DOHH2 (cell line): Measurements from ENCODE around the gene FAM72B.
"Not testable (repeated sequence)": the region's sequence is repeated elsewhere in the genome, so short reads cannot be mapped to it uniquely, and the experiment has no call there.

Experiments
- H3F3A ChIP-seq: fragments of 200-600 bp; sonication (generic), shearing (Covaris generic); 2 replicates; pipeline ENCODE4 v1.6.0; 2016; ENCODE audit warnings: antibody characterized with exemption, mild to moderate bottlenecking; ENCODE audit not compliant: control insufficient read depth, insufficient read depth
- H3K27ac ChIP-seq: fragments of 200-600 bp; sonication (generic); 2 replicates; pipeline ENCODE4 v1.5.1; 2014; ENCODE audit warnings: low read depth, mild to moderate bottlenecking, low read length, moderate library complexity
- H3K27me3 ChIP-seq: fragments of 200-600 bp; sonication (generic); 2 replicates; pipeline ENCODE4 v1.6.1; 2014; ENCODE audit warnings: mild to moderate bottlenecking, low read length, mixed read lengths; ENCODE audit not compliant: control insufficient read depth
- H3K36me3 ChIP-seq: fragments of 200-600 bp; sonication (generic); 2 replicates; pipeline ENCODE4 v1.6.1; 2014; ENCODE audit warnings: mild to moderate bottlenecking, low read length, moderate library complexity, mixed read lengths; ENCODE audit not compliant: control insufficient read depth
- H3K4me1 ChIP-seq: fragments of 200-600 bp; sonication (generic); 2 replicates; pipeline ENCODE4 v1.6.1; 2014; ENCODE audit warnings: mild to moderate bottlenecking, low read length, mixed read lengths; ENCODE audit not compliant: control insufficient read depth
- H3K4me2 ChIP-seq: fragments of 200-600 bp; sonication (generic); 2 replicates; pipeline ENCODE4 v1.6.0; 2014; ENCODE audit warnings: mild to moderate bottlenecking, low read length, moderate library complexity
- H3K4me3 ChIP-seq: fragments of 200-600 bp; sonication (generic); 2 replicates; pipeline ENCODE4 v1.5.1; 2014; ENCODE audit warnings: mild to moderate bottlenecking, low read length, mixed read lengths
- H3K79me2 ChIP-seq: fragments of 200-600 bp; sonication (generic); 2 replicates; pipeline ENCODE4 v1.6.1; 2014; ENCODE audit warnings: mild to moderate bottlenecking, low read length, mixed read lengths; ENCODE audit not compliant: control insufficient read depth
- H3K9me2 ChIP-seq: fragments of 200-600 bp; sonication (generic); replicated peaks from 2 replicates; pipeline ENCODE4 v1.6.1; 2014; ENCODE audit warnings: mild to moderate bottlenecking, low read length, mixed read lengths; ENCODE audit not compliant: control insufficient read depth
- H3K9me3 ChIP-seq: fragments of 200-600 bp; sonication (generic); 2 replicates; pipeline ENCODE4 v1.6.1; 2014; ENCODE audit warnings: antibody characterized with exemption, low read length, mixed read lengths; ENCODE audit not compliant: control insufficient read depth, insufficient read depth
- H4K20me1 ChIP-seq: fragments of 200-600 bp; sonication (generic); 2 replicates; pipeline ENCODE4 v1.6.0; 2014; ENCODE audit warnings: low read depth, mild to moderate bottlenecking, antibody characterized with exemption, low read length, moderate library complexity; ENCODE audit not compliant: control insufficient read depth, insufficient read depth

Gene FAM72B

GRCh38 chr1:121205786-121206711, 21.9 kb upstream of the FAM72B start:
- not testable (repeated sequence) for H3K9me3 ChIP-seq, H3K36me3 ChIP-seq, H3F3A ChIP-seq, H3K9me2 ChIP-seq, H4K20me1 ChIP-seq, H3K4me1 ChIP-seq, H3K27ac ChIP-seq, H3K79me2 ChIP-seq, H3K27me3 ChIP-seq, H3K4me3 ChIP-seq, H3K4me2 ChIP-seq

GRCh38 chr1:121202986-121203385, 18.8 kb upstream of the FAM72B start:
- H3K9me2 ChIP-seq, H3K4me2 ChIP-seq, H4K20me1 ChIP-seq, H3K4me3 ChIP-seq, H3K36me3 ChIP-seq, H3K79me2 ChIP-seq, H3K9me3 ChIP-seq, H3K27ac ChIP-seq, H3K27me3 ChIP-seq, H3K4me1 ChIP-seq, H3F3A ChIP-seq: not testable (repeated sequence)

- H3K4me2 ChIP-seq, H3F3A ChIP-seq, H3K9me2 ChIP-seq, H3K36me3 ChIP-seq, H3K27ac ChIP-seq, H3K4me3 ChIP-seq, H3K4me1 ChIP-seq, H3K79me2 ChIP-seq, H3K9me3 ChIP-seq, H4K20me1 ChIP-seq, H3K27me3 ChIP-seq: not testable (repeated sequence)
Measured at GRCh38 chr1:121200985-121201981, 17.1 kb upstream of the FAM72B start.

GRCh38 chr1:121200232-121200631, 16.1 kb upstream of the FAM72B start:
- H3F3A ChIP-seq, H3K4me2 ChIP-seq, H3K4me1 ChIP-seq, H3K4me3 ChIP-seq, H3K27ac ChIP-seq, H3K9me3 ChIP-seq, H3K36me3 ChIP-seq, H3K9me2 ChIP-seq, H4K20me1 ChIP-seq, H3K79me2 ChIP-seq, H3K27me3 ChIP-seq: not testable (repeated sequence)

- H3K9me2 ChIP-seq, H3K4me3 ChIP-seq, H3K4me2 ChIP-seq, H3K79me2 ChIP-seq, H3K27ac ChIP-seq, H4K20me1 ChIP-seq, H3F3A ChIP-seq, H3K27me3 ChIP-seq, H3K9me3 ChIP-seq, H3K4me1 ChIP-seq, H3K36me3 ChIP-seq: not testable (repeated sequence)
Measured at GRCh38 chr1:121199763-121200162, 15.6 kb upstream of the FAM72B start.

GRCh38 chr1:121197095-121197882, 13.1 kb upstream of the FAM72B start:
- H3K4me3 ChIP-seq, H3K27ac ChIP-seq, H3K4me2 ChIP-seq, H3K4me1 ChIP-seq, H3F3A ChIP-seq, H3K9me3 ChIP-seq, H3K27me3 ChIP-seq, H3K9me2 ChIP-seq, H3K79me2 ChIP-seq, H3K36me3 ChIP-seq, H4K20me1 ChIP-seq: not testable (repeated sequence)

- not testable (repeated sequence) for H3K79me2 ChIP-seq, H3K27me3 ChIP-seq, H3F3A ChIP-seq, H3K4me1 ChIP-seq, H3K4me3 ChIP-seq, H3K9me2 ChIP-seq, H3K27ac ChIP-seq, H3K4me2 ChIP-seq, H3K36me3 ChIP-seq, H3K9me3 ChIP-seq, H4K20me1 ChIP-seq
Measured at GRCh38 chr1:121192512-121192911, 8.4 kb upstream of the FAM72B start.
